K562 (cell line): Measurements from ENCODE around the gene RBMS3. TPM values are rescaled to one million over a fixed set of nuclear protein-coding genes. Genes with fewer than 3 reads are reported as not detected.

Source experiments
- ATAC-seq: fragments of 200-7000 bp; cut with Tn5 transposase; 3 replicates; pipeline ENCODE4 v1.9.1; 2020; ENCODE audit warnings: moderate library complexity
- BruUV-seq: library from RNA; stranded (reverse); fragments of 400-500 nt; replicated peaks from 2 replicates; lab custom pipeline; 2021; lab: Mats Ljungman, UMichigan
- CTCF ChIA-PET: fragments of 300-600 bp; formaldehyde crosslinking; extraction: SDS; loops from one replicate; lab custom pipeline; 2021; ENCODE audit warnings: low intra/inter-chr PET ratio; lab: Yijun Ruan, JAX
- POLR2A ChIA-PET: fragments of 300-600, 350-650 bp; sonication (Branson Sonifier 250); formaldehyde crosslinking; extraction: SDS; loops from one replicate; lab custom pipeline; 2021; ENCODE audit warnings: antibody characterized with exemption, inconsistent platforms; lab: Yijun Ruan, JAX
- DNase-seq, 4 experiments: peaks; one replicate each; pipeline versions ENCODE4 v3.0.0 to v3.0.0-alpha.2; 2011 to 2018; ENCODE audit warnings: low spot score in 3 of 4, mixed read lengths in 3 of 4; ENCODE audit errors: extremely low read depth in 1 of 4
- FAIRE-seq: peaks from 2 replicates; lab custom pipeline; 2011; peaks lifted over from hg19 to GRCh38; lab: Jason Lieb, UNC
- H2AFZ ChIP-seq: 2 replicates; pipeline ENCODE4 v1.6.0; 2011; ENCODE audit warnings: low read depth, low read length, control low read depth, inconsistent platforms
- H3K27ac ChIP-seq: fragments of 200-600 bp; 3 replicates; pipeline ENCODE4 v1.8.0; 2011; ENCODE audit warnings: low read depth, mild to moderate bottlenecking, control low read depth, inconsistent platforms, low read length, moderate library complexity, mixed read lengths; ENCODE audit errors: extremely low read depth
- H3K27me3 ChIP-seq, 2 experiments: fragments of 300-600 bp in 1 of 2; 2 replicates in 1 of 2; 3 replicates in 1 of 2; pipeline versions ENCODE4 v1.6.0 to v1.8.0; 2011; ENCODE audit warnings: inconsistent platforms in 2 of 2, low read length in 2 of 2, mild to moderate bottlenecking in 1 of 2, mixed read lengths in 1 of 2, moderate library complexity in 1 of 2; ENCODE audit not compliant: control insufficient read depth in 2 of 2, insufficient read depth in 2 of 2
- H3K36me3 ChIP-seq: fragments of 300-600 bp; 3 replicates; pipeline ENCODE4 v1.8.0; 2011; ENCODE audit warnings: mild to moderate bottlenecking, low read length, inconsistent platforms; ENCODE audit not compliant: control insufficient read depth, insufficient read depth
- H3K4me1 ChIP-seq, 2 experiments: fragments of 200-600 bp in 1 of 2; replicated peaks in 1 of 2; 2 replicates in 1 of 2; 3 replicates in 1 of 2; pipeline versions ENCODE4 v1.5.1 to v1.8.0; 2011; ENCODE audit warnings: inconsistent platforms in 2 of 2, low read length in 2 of 2, mild to moderate bottlenecking in 1 of 2, mixed read lengths in 1 of 2, moderate library complexity in 1 of 2; ENCODE audit not compliant: control insufficient read depth in 2 of 2, insufficient read depth in 2 of 2
- H3K4me2 ChIP-seq: 2 replicates; pipeline ENCODE4 v1.6.1; 2011; ENCODE audit warnings: low read length, control low read depth, inconsistent platforms, mixed read lengths; ENCODE audit not compliant: insufficient read depth
- H3K4me3 ChIP-seq: fragments of 200-600 bp; sonication (generic), shearing (Covaris generic); 2 replicates; pipeline ENCODE4 v1.5.1; 2016; ENCODE audit warnings: control low read depth, inconsistent platforms
- H3K79me2 ChIP-seq: fragments of 200-600 bp; 3 replicates; pipeline ENCODE4 v1.8.0; 2011; ENCODE audit warnings: low read length, inconsistent platforms; ENCODE audit not compliant: control insufficient read depth, insufficient read depth
- H3K9ac ChIP-seq, 2 experiments: 2 replicates each; pipeline versions ENCODE4 v1.6.0 to v1.6.1; 2011; ENCODE audit warnings: low read depth in 2 of 2, low read length in 2 of 2, control low read depth in 1 of 2, inconsistent platforms in 1 of 2, mild to moderate bottlenecking in 1 of 2, mixed read lengths in 1 of 2; ENCODE audit not compliant: insufficient read depth in 1 of 2
- H3K9me1 ChIP-seq: one replicate; pipeline ENCODE4 v1.6.0; 2011; ENCODE audit warnings: inconsistent platforms, mild to moderate bottlenecking, low read length, moderate library complexity; ENCODE audit not compliant: control insufficient read depth, insufficient read depth
- H3K9me3 ChIP-seq: replicated peaks from 2 replicates; pipeline ENCODE4 v1.5.1; 2011; ENCODE audit warnings: low read depth, low read length, inconsistent platforms; ENCODE audit not compliant: control insufficient read depth, insufficient read depth
- H4K20me1 ChIP-seq: replicated peaks from 2 replicates; pipeline ENCODE4 v1.6.1; 2011; ENCODE audit warnings: low read length, inconsistent platforms, mixed read lengths; ENCODE audit not compliant: control insufficient read depth, insufficient read depth
- ASH1L ChIP-seq: fragments of 450-650 bp; IDR thresholded peaks from 2 replicates; pipeline ENCODE4 v1.6.1; 2018; ENCODE audit warnings: borderline replicate concordance, mild to moderate bottlenecking, low read depth; ENCODE audit not compliant: partially characterized antibody
- CTCF ChIP-seq, 3 experiments: IDR thresholded peaks in 2 of 3; conservative IDR thresholded peaks in 1 of 3; 2 replicates each; pipeline ENCODE4 v1.5.1; 2011 to 2012; ENCODE audit warnings: low read length in 3 of 3, mild to moderate bottlenecking in 3 of 3, control low read depth in 2 of 3, improper control_type of control experiment in 1 of 3, inconsistent platforms in 1 of 3, low read depth in 1 of 3, mixed read lengths in 1 of 3, moderate library complexity in 1 of 3; ENCODE audit not compliant: insufficient read depth in 2 of 3
- KLF6 ChIP-seq: fragments of 250-450 bp; sonication (Bioruptor Pico); IDR thresholded peaks from 2 replicates; pipeline ENCODE4 v1.4.0; 2020; ENCODE audit warnings: mild to moderate bottlenecking, moderate library complexity, borderline replicate concordance
- NBN ChIP-seq: fragments of 450-650 bp; IDR thresholded peaks from 2 replicates; pipeline ENCODE4 v1.6.1; 2016; ENCODE audit warnings: low read depth, mild to moderate bottlenecking
- NFE2 ChIP-seq: IDR thresholded peaks from 2 replicates; pipeline ENCODE4 v1.6.1; 2014; ENCODE audit warnings: antibody characterized with exemption, low read depth
- NFXL1 ChIP-seq: fragments of 450-650 bp; formaldehyde crosslinking; IDR thresholded peaks from 2 replicates; pipeline ENCODE4 v1.4.0; 2021; ENCODE audit warnings: mild to moderate bottlenecking
- NKRF ChIP-seq: fragments of 450-650 bp; IDR thresholded peaks from 2 replicates; pipeline ENCODE4 v1.6.1; 2016; ENCODE audit warnings: borderline replicate concordance
- THRAP3 ChIP-seq: fragments of 450-650 bp; IDR thresholded peaks from 2 replicates; pipeline ENCODE4 v1.6.1; 2016; ENCODE audit warnings: mild to moderate bottlenecking, inconsistent platforms, borderline replicate concordance
- WHSC1 ChIP-seq: IDR thresholded peaks from one replicate; pipeline ENCODE4 v1.6.1; 2012; ENCODE audit warnings: low read length, control low read depth, inconsistent platforms
- ZNF324 ChIP-seq: fragments of 250-450 bp; sonication (Bioruptor Pico); IDR thresholded peaks from 2 replicates; pipeline ENCODE4 v1.4.0; 2020; ENCODE audit warnings: mild to moderate bottlenecking
- WGBS: fragments of 100-300 bp; shearing (Covaris generic); methylation state at CpG from one replicate; pipeline ENCODE4 v1.1.6; 2016; ENCODE audit warnings: low coverage, mixed read lengths; ENCODE audit not compliant: insufficient coverage; ENCODE audit errors: missing lambda C conversion rate; 5-methylcytosine and 5-hydroxymethylcytosine counted together
- in situ Hi-C: fragments of 300-500 bp; cut with MboI; formaldehyde crosslinking; loops from 4 replicates; pipeline ENCODE4 v1.15.0; 2018; ENCODE audit warnings: inconsistent platforms, mixed read lengths
- intact Hi-C: fragments of 100-400 bp; cut with micrococcal nuclease; formaldehyde crosslinking; loops from 2 replicates; pipeline ENCODE4 v1.14.2; 2022
- polyA plus RNA-seq, 8 experiments: library from polyadenylated mRNA; depleted of rRNA in 4 of 8; stranded (reverse) in 5 of 8; unstranded in 3 of 8; fragments of >200 nt; fragmentation: Nextera tagmentation in 2 of 8; fragmentation: Illumina TruSeq in 1 of 8; extraction: Ambion mirVana in 2 of 8; extraction: Trizol in 1 of 8; gene quantifications; 2 replicates each; pipeline versions ENCODE4 v1.2.1 to v1.2.3, GENCODE V29; 2011 to 2014; ENCODE audit warnings: inconsistent platforms in 1 of 8, missing spikeins in 1 of 8
- total RNA-seq, 7 experiments: library from RNA; depleted of rRNA in 6 of 7; stranded (reverse); fragments of >200 nt in 6 of 7; fragmentation: Illumina TruSeq in 2 of 7; extraction: Trizol in 2 of 7; gene quantifications; 2 replicates each; pipeline versions ENCODE4 v1.2.1 to v1.2.3, GENCODE V29; 2011 to 2021; ENCODE audit warnings: low replicate concordance in 1 of 7

RBMS3 gene
- total and polyA plus RNA-seq, 9 of the 15 experiments (the other 6 are each of a cell fraction or from before 2014, with no cell fraction given) = 0.20 TPM; not detected in 8

GRCh38 chr3:29912600-29913288, 631.9 kb downstream of the RBMS3 start:
- ATAC-seq (no peak), DNase-seq (no peak), FAIRE-seq (no peak)
- 0% methylated on average over 2 of the region's 2 CpGs for WGBS
- H3K9me1 ChIP-seq = no peaks in the 10 kb centered on the region
- H3K79me2 ChIP-seq = no peaks in the 10 kb centered on the region
- in situ Hi-C loops = no loop called here
- no TSS peak for BruUV-seq
- H4K20me1 ChIP-seq = no peaks in the 10 kb centered on the region
- H3K36me3 ChIP-seq = no peaks in the 10 kb centered on the region
- no peaks in the 10 kb centered on the region for H3K4me1 ChIP-seq
- H3K9me3 ChIP-seq = no peaks in the 10 kb centered on the region; the same call in 1 of the 2 replicates
- no peak overlapping the region for H3K27ac ChIP-seq
- H3K4me3 ChIP-seq = no peak overlapping the region
- POLR2A ChIA-PET = no interaction called here
- H3K27me3 ChIP-seq = no peaks in the 10 kb centered on the region
- no peak overlapping the region for H2AFZ ChIP-seq
- no peak overlapping the region for H3K4me2 ChIP-seq
- CTCF ChIA-PET = no interaction called here
- no peak overlapping the region for H3K9ac ChIP-seq
- TF ChIP-seq NKRF = no peak
- TF ChIP-seq ASH1L = no peak
- TF ChIP-seq CTCF (IDR thresholded peaks at IDR 0.05 in 2 of 3, conservative IDR thresholded peaks at IDR 0.05 in 1 of 3; ENCODE audit: insufficient read depth in 2 of 3, low read depth in 1 of 3, low read length in 3 of 3) = no peak
- TF ChIP-seq NBN = no peak
- TF ChIP-seq NFE2 = no peak
- TF ChIP-seq NFXL1 (CRISPR knock-in tag) = no peak
- no peak for TF ChIP-seq THRAP3
- no peak for TF ChIP-seq ZNF324 (CRISPR knock-in tag)
- no peak for TF ChIP-seq WHSC1
- TF ChIP-seq KLF6 (CRISPR knock-in tag) = no peak
- TF ChIP-seq, all 486 proteins: peak for 0
- intact Hi-C loops = no loop called here
